ENCODE results near the gene FAHD1. TPM values are rescaled to one million over a fixed set of nuclear protein-coding genes. Genes with fewer than 3 reads are reported as not detected.
A peak's percentile ranks its signal among the peaks of the same experiment; 100 is the strongest.
"Not testable (repeated sequence)": the region's sequence is repeated elsewhere in the genome, so short reads cannot be mapped to it uniquely, and the experiment has no call there.

FAHD1 gene
- total RNA-seq, 1 donor from 2014 or later = 26.5 TPM

DNA sequence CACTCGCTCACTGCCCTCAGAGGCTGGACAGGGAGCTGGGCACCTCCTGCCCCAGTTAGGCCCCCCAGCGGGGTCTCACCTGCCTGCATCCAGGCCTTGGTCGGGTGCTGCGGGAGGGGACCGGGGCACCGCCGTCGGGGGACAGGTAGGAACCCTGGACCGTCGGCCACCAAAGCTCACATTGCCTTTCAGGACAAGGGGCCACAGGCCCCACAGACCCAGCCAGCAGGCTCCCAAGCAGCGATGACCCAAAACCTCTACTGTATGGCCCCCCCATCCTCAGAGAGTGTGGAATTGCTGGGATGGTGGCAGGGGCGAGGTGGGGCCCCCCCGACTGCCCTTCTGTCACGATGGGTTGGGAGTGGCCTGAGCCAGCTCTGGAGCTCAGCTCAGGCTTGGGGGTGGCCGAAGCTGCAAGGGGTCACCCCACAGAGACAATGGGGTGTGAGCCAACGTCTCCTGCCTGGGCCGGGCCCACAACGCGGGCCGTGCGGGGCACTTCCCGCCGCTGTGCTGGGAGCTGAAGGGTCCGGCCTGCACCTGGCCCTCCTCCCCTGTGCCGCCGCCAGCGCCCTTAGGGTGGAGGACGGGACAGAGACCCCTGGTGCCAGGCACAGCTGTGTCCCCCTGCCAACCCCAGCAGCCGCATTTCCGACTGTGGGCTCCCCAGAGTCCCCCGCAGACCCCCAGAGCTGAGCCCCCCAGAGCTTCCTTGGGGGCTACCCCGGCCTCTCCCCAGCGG, 34.0 kb upstream of the FAHD1 start:
- no peak overlapping the region for H3K4me3 Mint-ChIP-seq (ENCODE audit: unreplicated experiment)
- TF ChIP-seq, protein P1, sequence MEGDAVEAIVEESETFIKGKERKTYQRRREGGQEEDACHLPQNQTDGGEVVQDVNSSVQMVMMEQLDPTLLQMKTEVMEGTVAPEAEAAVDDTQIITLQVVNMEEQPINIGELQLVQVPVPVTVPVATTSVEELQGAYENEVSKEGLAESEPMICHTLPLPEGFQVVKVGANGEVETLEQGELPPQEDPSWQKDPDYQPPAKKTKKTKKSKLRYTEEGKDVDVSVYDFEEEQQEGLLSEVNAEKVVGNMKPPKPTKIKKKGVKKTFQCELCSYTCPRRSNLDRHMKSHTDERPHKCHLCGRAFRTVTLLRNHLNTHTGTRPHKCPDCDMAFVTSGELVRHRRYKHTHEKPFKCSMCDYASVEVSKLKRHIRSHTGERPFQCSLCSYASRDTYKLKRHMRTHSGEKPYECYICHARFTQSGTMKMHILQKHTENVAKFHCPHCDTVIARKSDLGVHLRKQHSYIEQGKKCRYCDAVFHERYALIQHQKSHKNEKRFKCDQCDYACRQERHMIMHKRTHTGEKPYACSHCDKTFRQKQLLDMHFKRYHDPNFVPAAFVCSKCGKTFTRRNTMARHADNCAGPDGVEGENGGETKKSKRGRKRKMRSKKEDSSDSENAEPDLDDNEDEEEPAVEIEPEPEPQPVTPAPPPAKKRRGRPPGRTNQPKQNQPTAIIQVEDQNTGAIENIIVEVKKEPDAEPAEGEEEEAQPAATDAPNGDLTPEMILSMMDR (IDR thresholded peaks at IDR 0.05; ENCODE audit: partially characterized antibody, unreplicated experiment) = no peak
- no peaks in the 10 kb centered on the region for H3K4me1 Mint-ChIP-seq (ENCODE audit: low read depth, unreplicated experiment)
- H3K36me3 Mint-ChIP-seq (ENCODE audit: unreplicated experiment) = no peaks in the 10 kb centered on the region
- H3K9me3 Mint-ChIP-seq (ENCODE audit: unreplicated experiment) = peaks cover 5% of the 10 kb centered on the region
- DNase-seq = no peak
- no peak overlapping the region for H3K27ac Mint-ChIP-seq (ENCODE audit: unreplicated experiment)
- H3K27me3 Mint-ChIP-seq (ENCODE audit: unreplicated experiment) = no peaks in the 10 kb centered on the region

DNA sequence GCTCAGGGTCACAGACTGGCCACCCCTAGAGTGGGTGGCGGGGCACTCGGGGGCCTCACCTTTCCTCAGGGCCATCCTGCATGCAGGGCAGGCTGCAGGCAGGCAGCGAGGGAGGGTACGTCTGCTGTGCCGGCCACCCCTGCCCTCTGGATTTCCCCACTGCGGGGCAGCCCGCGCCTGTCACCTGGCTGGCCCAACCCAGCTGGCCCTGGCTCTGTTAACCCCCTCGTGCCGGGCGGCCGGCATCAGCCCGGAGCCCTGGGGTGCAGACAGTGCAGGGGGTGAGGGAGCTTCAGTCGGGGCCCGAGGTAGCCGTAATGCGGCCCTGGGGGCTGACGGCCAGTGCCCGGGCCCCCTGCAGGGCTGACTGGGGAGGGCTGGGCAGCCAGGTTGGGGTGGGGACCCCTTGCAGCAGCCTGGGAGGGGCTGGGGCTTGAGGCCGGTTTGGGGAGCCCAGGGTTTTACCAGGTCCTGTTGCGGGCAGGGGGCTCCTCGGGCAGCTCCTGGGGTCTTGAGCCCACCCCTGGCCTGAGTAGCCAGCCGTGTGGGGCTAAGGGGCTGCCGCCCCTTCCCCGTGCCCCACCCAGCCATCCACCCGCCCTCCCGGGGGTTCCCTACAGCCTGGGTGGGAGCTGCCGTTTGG, 33.3 kb upstream of the FAHD1 start, which contains the start of gene IGFALS:
IGFALS (minus strand) TSS at position 128 of the 643 bp plus-strand sequence; CDS start at position 75, 53 bp downstream.
- H3K9me3 Mint-ChIP-seq (ENCODE audit: unreplicated experiment) = peaks cover 5% of the 10 kb centered on the region
- no peaks in the 10 kb centered on the region for H3K4me1 Mint-ChIP-seq (ENCODE audit: low read depth, unreplicated experiment)
- no peaks in the 10 kb centered on the region for H3K36me3 Mint-ChIP-seq (ENCODE audit: unreplicated experiment)
- no peak for DNase-seq
- no peak within 1 kb of the TSS for H3K27ac Mint-ChIP-seq (ENCODE audit: unreplicated experiment)
- H3K4me3 Mint-ChIP-seq (ENCODE audit: unreplicated experiment) = no peak within 1 kb of the TSS
- TF ChIP-seq, protein P1 (IDR thresholded peaks at IDR 0.05; ENCODE audit: partially characterized antibody, unreplicated experiment) = no peak
- H3K27me3 Mint-ChIP-seq (ENCODE audit: unreplicated experiment) = no peaks in the 10 kb centered on the region

DNA sequence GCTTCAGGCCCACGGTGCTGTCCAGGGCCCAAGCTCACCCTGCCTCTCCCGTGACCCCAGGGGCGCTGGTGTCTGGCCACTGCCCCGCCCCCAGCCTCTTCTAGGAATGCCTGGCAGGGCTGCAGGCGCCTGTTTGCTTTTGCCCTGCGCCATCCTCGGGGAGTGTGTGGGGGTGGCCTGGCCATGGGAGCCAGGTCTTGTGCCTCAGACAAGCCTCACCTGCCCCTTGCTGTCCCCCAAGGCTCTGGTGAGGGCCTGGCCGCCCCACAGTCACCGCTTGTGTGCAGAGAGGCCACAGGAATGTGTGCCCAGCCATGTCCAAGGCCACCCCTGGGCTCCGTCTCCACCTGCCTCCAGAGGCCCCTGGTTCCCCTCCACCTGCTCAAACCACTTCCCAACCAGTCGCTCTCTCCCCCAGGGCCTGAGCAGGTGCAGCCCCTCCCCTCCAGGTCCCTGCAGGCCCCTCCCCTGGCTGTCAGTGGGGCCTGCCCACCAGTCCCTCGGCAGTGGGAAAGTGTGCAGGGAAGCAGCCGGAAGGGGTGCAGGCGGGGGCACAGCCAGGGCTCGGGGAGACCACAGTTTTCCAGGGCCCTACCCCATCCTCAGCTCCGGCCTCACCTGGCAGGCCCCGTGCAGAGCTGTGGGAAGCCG, 32.7 kb upstream of the FAHD1 start:
- Mint-ChIP-seq H3K27ac (ENCODE audit: unreplicated experiment) (no peak overlapping the region), H3K36me3 (ENCODE audit: unreplicated experiment) (peaks cover 5% of the 10 kb centered on the region), H3K4me3 (ENCODE audit: unreplicated experiment) (no peak overlapping the region), H3K9me3 (ENCODE audit: unreplicated experiment) (peaks cover 7% of the 10 kb centered on the region), H3K27me3 (ENCODE audit: unreplicated experiment) (no peaks in the 10 kb centered on the region), H3K4me1 (ENCODE audit: low read depth, unreplicated experiment) (no peaks in the 10 kb centered on the region)
- TF ChIP-seq, protein P1 (IDR thresholded peaks at IDR 0.05; ENCODE audit: partially characterized antibody, unreplicated experiment) = no peak
- no peak for DNase-seq

DNA sequence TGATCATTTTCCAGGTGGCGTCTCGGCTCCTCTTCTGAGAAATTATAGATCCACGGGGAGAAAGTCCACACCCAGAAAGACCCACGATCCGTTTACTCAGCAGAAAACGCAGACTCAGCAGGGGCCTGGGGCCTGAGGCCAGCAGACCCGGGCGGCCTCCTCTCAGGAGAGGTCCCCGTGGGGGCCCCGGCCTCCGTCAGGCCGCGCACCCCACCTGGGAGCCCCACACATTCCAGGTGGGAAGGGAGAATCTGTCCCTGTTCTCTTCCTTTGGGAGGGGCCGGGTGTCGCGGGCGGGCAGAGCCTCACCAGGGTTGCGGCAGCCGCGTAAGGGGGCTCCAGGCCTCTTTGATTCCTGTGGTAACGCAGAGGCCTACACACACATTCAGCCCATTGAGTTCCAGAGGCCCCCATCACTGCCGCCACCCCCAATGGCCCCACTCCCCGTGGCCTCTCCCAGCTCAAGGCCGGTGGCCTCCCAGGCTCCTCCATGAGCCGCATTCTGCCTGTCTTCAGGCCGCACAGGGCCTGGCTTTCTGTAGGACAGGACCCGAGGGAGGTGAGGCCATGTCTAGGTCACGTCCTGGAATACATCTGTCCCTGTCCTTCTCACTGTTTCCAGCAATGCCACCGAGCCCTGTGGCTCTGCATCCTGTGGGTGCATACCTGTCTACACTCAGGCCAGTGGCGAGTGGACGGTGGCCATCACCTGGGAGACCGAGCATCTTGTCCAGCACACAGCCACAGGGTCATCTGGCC, 31.9 kb upstream of the FAHD1 start:
- Mint-ChIP-seq H3K36me3 (ENCODE audit: unreplicated experiment) (peaks cover 11% of the 10 kb centered on the region), H3K27ac (ENCODE audit: unreplicated experiment) (no peak overlapping the region), H3K4me3 (ENCODE audit: unreplicated experiment) (no peak overlapping the region), H3K27me3 (ENCODE audit: unreplicated experiment) (no peaks in the 10 kb centered on the region), H3K4me1 (ENCODE audit: low read depth, unreplicated experiment) (no peaks in the 10 kb centered on the region), H3K9me3 (ENCODE audit: unreplicated experiment) (peaks cover 9% of the 10 kb centered on the region)
- peak; percentile 16 for DNase-seq
- TF ChIP-seq, protein P1 (IDR thresholded peaks at IDR 0.05; ENCODE audit: partially characterized antibody, unreplicated experiment) = no peak

DNA sequence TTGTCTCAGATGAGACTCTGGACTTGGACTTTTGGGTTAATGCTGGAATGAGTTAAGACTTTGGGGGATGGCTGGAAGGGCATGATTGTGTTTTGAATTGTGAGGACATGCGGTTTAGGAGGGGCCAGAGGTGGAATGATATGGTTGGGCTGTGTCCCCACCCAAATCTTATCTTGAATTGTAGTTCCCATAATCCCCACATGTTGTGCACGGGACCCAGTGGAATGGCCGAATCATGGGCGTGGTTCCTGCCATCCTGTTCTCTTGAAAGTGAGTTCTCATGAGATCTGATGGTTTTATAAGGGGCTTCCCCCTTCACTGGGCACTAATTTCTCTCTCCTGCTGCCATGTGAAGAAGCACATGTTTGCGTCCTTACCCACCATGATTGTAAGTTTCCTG, 27.7 kb upstream of the FAHD1 start:
- H3K4me1 Mint-ChIP-seq (ENCODE audit: low read depth, unreplicated experiment) = not testable (repeated sequence)
- peaks cover 12% of the 10 kb centered on the region for H3K9me3 Mint-ChIP-seq (ENCODE audit: unreplicated experiment)

More for the DNA sequence above, 27.7 kb upstream of the FAHD1 start:
- peaks cover 20% of the 10 kb centered on the region for H3K36me3 Mint-ChIP-seq (ENCODE audit: unreplicated experiment)
- DNase-seq; H3K27me3 Mint-ChIP-seq (ENCODE audit: unreplicated experiment); H3K27ac Mint-ChIP-seq (ENCODE audit: unreplicated experiment); H3K4me3 Mint-ChIP-seq (ENCODE audit: unreplicated experiment): not testable (repeated sequence)
